IPS-NIHi7 (cell line): Measurements from ENCODE around the gene DCST2.

Experiments
- DNase-seq: peaks from one replicate; pipeline ENCODE4 v3.0.0; 2012; ENCODE audit warnings: mixed read lengths; ENCODE audit errors: extremely low spot score

Gene DCST2

DNA sequence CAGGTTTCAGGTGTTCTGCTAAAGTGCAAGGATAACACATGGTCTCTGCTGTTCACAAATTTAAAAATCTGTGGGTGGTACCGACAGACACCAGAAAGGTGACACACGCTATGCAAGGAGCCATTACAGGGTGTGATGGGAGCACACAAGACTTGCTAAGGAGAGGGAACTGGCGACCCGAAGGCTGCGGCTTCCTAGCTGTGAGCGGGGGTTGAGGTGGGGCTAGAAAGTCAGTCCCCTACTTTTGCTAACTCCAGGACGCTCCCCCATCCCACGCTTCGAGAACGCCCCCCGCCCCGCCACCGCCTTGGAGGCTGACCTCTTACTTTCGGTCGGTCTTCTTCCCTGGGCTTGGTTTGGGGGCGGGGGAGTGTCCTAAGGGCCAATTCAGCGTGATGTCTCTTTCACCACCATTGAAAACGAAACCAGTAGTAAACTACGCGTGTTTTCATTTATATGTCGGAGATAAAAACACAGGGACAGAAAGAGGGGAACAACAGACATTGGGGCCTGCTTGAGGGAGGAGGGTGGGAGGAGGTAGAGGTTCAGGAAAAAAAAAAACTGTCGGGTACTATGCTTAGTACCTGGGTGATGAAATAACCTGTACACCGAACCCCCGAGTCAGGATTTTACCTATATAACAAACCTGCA, 58.0 kb downstream of the DCST2 start:
- DNase-seq: no peak

DNA sequence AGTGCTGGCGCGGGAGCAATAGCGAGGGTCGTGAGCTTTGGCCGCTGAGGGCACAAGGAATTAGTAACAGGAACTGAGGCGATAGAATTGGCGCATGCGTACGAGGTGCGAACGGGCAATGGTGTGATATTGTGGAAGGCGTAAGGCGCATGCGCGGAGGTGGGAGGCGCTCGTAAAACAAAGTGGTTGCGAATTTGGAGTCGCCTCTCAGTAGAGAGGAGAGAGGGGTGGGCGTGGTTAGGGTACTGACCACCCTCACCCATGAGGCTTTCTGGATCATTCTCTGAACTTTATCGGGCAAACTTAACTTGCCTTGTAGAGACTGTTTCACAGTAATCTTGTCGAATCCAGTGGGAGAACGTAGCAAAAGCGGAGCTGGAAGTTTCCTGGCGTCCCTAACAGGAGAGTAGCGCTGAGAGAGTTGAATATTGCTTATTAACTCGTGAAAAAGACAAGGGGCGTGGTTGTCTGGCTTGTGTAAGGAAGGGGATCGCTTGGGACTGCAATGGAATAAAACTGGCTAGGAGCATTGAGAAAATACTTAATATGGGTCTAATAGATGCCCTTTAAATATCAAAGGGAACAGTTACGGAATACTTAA, 58.7 kb downstream of the DCST2 start:
- peak; percentile 84 for DNase-seq

- peak; percentile 86 for DNase-seq
Observed at GRCh38 chr1:154974102-154974807, 59.3 kb downstream of the DCST2 start, which contains the start of gene CKS1B. CKS1B (plus strand) TSS chr1:154974681; CDS start chr1:154974746, 65 bp downstream.

- DNase-seq: peak; percentile 65
Observed at GRCh38 chr1:154973344-154974101, 60.1 kb downstream of the DCST2 start.

GRCh38 chr1:154972517-154973343, 60.9 kb downstream of the DCST2 start:
- peak; percentile 69 for DNase-seq

GRCh38 chr1:154972213-154972516, 61.4 kb downstream of the DCST2 start:
- no peak for DNase-seq

DNA sequence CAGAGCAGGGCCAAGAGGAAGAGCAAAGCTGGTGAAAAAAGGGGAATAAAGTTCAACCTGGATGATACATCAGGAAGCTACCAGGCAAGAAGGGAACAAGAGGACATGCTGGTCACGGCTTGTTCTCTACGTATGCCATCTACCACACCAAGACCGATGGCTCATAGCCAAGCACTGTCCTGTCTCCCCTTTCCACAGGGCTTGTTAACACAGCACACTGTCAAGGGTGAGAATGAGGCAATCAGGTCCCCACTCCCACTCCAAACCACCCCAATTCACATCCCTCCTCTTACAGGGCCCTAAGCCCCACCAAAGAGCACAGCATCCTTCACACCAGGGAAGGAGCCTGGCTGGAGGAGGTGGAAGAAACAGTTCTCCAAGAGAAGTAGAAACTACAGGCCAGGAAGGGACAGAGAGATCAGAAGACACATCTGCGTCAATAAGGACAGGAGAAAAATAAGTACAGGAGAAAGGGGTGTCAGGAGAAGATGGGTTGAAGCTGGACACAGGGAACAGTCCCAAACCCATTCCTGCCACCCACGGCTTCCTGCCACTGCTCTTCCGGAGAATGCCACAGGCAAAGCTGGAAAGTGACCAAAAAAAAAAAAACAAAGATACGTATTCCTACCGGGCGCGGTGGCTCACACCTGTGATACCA, 62.1 kb downstream of the DCST2 start:
- DNase-seq: no peak

DNA sequence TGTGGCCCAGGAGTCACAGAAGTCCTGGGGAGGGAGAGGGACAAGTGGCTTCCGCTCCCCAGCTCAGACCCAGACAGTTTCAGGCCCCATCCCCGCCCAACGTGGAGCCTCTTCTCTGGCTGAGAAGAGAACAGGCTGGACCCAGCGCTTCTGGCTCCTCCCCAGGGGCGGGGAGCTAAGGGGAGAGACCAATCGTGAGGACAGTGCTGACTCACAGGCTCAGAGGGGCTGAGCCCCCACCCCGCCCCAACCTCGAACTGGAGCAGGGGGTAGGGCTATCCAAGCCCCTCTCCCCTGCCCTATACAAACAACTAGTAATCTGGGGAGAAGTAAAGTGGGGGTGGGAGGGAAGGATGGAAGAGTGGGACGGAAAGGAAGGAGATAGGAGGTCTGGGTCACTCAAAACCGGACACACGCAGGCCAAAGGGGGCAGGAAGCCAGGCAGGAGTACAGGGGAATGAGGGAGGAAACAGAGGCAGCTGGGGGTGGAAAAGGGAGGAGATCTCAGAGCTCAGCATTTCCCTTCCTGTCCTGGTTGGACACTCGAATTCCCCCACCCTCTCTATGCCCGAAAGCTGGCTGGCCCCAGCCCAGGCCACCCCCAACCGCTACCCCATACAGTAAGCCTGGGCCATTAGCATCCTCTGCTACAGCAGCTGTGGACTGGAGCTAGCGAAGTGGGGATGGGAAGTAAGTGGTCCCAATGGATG, 62.8 kb downstream of the DCST2 start, which contains the start of gene SHC1:
Gene SHC1 (minus strand): TSS at position 117 of the 710 bp plus-strand sequence. CDS start 221 bp downstream, outside the sequence.
- DNase-seq: peak; percentile 91

DNA sequence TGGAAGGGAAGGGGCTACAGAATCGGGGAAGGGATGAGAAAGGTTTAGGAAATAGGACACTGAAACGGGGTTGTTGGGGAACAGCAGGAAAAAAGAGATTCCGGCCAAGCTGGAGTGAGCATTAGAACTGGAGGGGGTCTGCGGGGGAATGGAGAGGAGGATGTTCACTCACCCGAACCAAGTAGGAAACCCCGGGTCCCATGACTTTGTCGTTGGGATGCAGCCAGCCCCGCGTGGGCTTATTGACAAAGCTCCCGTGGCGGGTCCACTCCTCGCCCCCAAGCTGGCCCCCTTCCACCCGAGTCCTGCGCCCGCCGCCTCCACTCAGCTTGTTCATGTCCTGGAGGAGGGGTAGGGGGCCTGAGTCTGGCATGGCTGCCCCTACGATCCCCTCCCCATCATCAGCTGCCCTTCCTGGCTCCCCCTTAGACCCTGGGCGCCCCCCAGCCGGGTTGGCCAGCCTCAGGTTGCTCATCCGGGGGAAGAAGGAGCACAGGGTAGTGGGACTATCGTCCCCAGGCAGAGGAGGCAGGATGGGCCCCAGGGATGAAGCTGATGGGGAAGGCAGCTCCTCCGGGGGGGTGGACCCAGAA, 63.6 kb downstream of the DCST2 start:
- DNase-seq: no peak

DNA sequence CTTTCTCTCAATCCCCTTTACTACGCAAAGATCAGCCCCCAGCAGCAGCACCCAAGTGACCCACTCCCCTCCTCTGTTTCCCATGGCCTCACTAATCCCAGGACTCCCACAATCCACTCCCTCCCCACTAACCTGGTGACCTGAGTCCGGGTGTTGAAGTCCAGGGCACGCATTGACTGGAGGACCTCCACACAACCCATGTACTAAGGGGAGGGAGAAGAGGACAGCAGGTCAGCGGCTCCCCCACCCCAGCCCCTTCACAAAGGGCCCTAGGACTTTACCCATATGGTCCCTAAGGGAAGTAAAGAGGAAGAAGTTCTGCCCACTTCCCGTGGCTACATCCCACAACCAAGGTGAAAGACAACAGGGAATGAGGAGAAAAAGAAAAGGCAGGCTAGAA, 64.3 kb downstream of the DCST2 start:
- no peak for DNase-seq

DNA sequence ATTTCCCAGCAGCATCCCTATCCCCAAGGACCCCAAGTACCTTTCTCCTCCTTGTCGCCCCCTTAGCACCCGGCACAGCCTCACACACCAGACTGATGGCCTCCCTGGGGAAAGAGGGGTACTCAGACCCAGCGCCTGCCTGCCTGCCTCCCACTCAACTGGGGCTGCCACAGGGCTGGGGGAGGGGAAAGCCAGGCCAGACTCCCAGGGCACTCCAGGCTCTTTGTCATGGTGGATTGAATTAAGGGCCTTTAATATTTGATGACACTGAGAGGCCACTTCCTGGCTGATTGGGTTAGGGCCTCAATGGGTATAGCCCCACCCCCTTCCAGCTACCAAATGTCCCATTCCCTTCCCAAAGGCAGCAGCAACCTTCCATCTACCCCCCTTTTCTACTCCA, 64.8 kb downstream of the DCST2 start:
- no peak for DNase-seq
